ENCODE results near the gene SGPP1.
"Not testable (repeated sequence)": the region's sequence is repeated elsewhere in the genome, so short reads cannot be mapped to it uniquely, and the experiment has no call there.

SGPP1 gene

DNA sequence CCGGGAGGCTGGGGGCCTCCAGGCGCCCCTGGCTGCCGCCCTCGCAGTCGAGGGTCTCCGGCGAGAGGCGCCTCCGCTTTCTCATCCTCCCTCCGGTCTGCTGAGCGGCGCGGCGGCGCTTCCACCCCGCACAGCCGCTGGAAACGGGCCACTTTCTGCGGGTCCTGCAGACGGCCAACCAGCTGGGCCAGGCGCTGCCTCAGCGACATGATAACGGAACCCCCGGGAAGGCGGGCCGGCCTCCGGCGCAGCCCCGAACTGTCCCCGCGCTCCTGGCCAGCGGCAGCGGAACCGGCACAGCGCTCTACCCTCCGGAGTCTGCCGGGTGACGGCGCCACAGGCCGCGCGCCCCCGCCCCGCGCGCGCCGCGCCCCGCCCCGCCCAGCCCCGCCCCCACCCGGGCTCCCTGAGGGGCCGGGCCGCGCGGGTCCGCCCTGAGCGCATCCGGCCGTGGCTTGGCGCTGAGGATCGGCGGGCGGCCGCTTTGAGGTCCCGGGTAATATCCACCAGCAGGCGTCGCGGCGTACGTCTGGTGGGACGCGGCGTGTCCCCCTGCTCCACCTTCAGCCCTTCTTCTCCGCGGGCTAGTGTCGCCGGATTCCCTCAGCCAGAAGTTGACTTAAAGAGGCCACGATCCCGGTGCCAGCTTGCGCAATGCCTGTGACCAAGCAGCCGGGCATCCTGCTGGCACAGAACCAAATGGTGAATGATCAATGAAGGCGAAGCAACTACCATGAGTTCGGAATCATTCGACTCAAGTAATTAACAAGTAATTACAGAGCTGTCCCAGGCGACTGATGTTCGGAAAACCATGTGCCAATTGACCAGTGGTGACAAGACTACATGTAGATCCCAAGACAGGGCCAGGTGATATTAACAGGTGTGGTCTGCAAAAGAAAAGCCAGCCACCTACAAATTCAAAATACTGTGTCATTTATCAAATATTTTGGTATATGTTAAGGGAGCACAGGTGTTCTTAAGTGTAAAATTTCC lies at the start of gene SGPP1:
Gene SGPP1, minus strand, starts transcription at position 330 of the 993 bp plus-strand sequence. Its CDS starts 121 bp downstream, at position 209.
- in situ Hi-C loops (cut with HindIII; ENCODE audit: low sequenced_read_pairs), result loop anchor here (5.0 kb wide), 1 partner anchor 46 kb away; no protein-coding TSS in a partner anchor

DNA sequence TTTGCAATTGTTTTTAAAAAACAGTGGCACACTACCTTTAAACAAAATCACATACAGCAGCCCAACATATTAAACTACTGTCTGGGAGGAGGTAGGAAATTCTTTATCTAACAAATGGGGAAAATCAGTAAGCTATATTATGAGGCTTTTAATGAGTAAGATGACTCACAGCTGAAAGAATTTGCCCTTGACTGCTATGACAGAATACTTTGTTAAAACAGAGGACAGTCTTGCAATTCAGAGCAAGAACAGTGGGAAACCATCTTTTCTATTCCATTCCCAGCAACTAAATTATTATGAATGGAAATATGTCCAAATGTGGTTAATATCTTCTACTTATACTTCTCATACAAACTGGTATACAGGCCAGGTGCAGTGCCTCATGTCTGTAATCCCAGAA lies 49.2 kb upstream of the SGPP1 start:
- in situ Hi-C loops (cut with HindIII; ENCODE audit: low sequenced_read_pairs), result no loop called here

DNA sequence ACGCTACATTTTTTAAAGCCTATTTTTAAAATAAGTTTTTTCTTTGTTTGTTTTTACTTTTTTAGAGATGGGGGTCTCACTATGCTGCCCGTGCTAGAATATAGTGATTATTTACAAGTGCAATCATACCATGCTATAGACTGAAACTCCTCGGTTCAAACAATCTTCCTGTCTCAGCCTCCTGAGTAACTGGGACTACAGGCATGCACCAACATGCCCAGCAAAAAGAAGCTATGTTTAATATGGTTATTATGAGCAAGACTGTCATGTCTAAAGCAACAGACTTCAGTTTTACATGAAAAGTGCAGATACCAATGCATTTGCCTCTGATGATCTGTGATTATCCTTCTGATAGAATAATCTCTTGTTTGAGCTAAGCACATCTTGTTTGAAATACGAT lies 45.6 kb upstream of the SGPP1 start:
- in situ Hi-C loops (cut with HindIII; ENCODE audit: low sequenced_read_pairs), result no loop called here

DNA sequence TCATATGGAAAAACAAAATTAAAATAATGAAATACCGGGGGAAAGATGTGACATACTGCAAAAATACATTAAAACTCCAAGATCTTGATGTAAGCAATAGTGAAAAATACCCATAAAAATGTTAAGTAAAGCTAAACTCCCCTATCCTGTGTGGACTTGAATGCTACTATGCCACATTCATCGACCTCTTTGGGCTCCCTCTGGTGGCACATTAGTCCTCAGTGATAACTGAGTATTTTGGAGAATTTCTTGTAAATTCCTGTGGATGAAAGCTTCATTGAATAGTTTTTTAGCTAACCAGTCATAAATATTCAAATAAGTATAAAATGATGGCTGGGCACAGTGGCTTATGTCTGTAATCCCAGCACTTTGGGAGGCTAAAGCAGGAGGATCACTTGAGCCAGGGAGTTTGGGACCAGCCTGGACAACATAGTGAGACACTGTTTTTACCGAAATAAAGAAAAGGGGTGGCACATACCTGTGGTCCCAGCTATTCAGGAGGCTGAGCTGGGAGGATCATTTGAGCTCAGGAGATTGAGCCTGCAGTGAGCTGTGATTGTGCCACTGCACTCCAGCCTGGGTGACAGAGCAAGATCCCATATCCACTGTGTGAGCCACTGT lies 42.4 kb upstream of the SGPP1 start:
- in situ Hi-C loops (cut with HindIII; ENCODE audit: low sequenced_read_pairs), result no loop called here

DNA sequence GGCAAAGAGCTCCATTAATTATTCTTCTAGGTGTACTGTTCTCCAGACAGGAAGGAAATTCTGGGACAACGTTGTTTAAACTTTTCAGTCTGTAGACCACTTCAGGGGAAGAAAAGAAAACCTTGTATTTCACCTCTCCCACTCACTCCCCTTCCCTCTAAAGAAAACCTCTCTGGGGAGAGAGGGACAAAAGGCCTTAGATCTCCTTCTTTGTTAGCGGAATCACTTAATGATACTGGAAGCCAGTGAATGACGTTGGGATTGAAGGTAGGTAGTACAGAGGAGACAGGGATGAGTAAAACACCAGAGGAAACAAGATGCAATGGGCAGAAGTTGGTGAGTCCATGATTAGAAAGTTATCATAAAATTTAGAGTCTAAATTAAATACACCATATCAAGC lies 38.7 kb upstream of the SGPP1 start:
- in situ Hi-C loops (cut with HindIII; ENCODE audit: low sequenced_read_pairs), result no loop called here

GRCh38 chr14:63764620-63765139 lies 36.8 kb upstream of the SGPP1 start:
- in situ Hi-C loops (cut with HindIII; ENCODE audit: low sequenced_read_pairs), result no loop called here

GRCh38 chr14:63764103-63764502 lies 36.2 kb upstream of the SGPP1 start:
- in situ Hi-C loops (cut with HindIII; ENCODE audit: low sequenced_read_pairs), result no loop called here

DNA sequence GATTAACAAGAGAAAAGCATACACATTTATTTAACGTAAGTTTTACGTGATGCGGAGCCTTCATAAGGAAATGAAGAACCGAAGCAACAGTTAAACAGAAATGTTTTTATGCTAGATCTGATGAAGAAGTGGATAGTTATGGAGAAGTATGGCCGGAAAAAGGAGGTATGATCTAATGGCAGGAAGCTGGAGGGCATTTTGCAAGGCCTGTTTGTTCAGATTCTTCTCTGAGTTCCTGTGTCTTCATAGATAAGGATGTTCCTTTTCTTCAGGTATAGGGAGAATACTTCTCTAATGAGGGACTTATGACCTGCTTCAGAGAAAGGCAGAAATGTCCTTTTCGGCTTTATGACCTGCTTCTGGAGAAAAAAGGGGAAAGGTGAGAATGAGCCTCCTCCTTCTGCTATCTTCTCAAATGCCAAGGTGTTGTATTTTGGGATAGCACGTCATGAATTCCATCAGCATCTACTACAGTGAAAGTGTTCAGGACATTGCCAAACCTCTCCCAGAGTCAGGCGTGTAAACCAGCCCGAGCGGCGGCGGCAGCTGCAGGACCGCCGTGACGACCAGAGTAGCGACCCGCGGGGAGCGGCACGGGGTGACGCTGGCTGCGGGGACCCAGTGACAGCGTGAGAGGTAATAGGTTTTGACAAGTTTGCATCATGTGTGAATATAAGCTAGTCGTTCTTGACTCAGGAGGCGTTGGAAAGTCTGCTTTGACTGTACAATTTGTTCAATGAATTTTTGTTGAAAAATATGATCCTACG lies 33.7 kb upstream of the SGPP1 start:
- in situ Hi-C loops (cut with HindIII; ENCODE audit: low sequenced_read_pairs), result no loop called here

DNA sequence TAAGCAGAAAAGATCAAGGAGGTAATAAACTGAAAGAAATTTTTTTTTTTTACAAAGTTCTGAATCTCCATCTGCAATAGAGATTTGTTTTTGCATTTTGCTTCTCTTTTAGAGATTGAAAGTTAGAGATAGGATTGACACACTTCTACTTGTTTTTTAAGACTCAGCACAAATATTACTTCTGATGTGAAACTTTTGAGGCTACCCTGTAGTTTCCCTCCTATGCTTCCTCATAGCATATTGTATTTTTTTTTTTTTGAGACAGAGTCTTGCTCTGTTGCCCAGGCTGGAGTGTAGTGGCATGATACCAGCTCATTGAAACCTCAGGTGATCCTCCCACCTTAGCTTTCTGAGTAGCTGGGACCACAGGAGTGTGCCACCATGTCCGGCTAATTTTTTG lies 32.1 kb upstream of the SGPP1 start:
- in situ Hi-C loops (cut with HindIII; ENCODE audit: low sequenced_read_pairs), result no loop called here

DNA sequence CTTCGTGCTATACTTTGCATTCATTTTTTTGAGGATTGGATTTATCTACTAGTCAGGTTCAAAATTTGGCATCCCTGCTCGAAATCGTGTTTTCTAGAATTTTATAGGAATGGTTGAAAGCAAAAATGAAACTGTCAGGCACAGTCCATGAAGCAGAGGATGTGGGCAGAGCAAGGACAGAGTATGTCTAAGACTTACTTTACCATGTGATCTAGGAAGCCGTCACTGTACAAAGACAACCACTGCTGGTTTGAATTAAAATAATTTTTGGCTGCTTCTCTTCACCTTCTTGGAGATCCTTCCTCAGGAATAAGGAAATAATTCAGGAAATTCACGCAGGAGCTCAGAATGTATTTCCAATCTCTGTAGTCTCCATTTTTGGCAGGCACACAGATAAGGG lies 31.6 kb upstream of the SGPP1 start:
- in situ Hi-C loops (cut with HindIII; ENCODE audit: low sequenced_read_pairs), result no loop called here

DNA sequence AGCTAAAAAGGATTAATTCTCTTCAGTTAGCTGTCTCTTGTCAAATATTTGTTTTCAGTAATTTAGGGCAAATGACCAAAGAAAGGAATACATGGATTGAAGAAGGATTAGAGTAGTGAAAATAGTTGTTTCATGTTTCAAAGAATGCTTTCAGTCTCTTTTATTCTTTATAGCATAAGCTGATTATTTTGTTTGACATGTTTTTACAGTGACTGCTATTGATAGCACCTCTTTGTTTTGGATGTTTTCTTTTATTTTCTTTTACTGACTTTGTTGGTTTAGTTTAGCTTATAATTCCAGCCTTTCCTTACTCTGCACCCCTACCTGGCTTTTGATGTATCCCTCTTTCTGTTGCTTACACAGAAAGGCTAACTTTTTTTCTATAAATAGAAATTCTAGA lies 29.3 kb upstream of the SGPP1 start:
- in situ Hi-C loops (cut with HindIII; ENCODE audit: low sequenced_read_pairs), result no loop called here

DNA sequence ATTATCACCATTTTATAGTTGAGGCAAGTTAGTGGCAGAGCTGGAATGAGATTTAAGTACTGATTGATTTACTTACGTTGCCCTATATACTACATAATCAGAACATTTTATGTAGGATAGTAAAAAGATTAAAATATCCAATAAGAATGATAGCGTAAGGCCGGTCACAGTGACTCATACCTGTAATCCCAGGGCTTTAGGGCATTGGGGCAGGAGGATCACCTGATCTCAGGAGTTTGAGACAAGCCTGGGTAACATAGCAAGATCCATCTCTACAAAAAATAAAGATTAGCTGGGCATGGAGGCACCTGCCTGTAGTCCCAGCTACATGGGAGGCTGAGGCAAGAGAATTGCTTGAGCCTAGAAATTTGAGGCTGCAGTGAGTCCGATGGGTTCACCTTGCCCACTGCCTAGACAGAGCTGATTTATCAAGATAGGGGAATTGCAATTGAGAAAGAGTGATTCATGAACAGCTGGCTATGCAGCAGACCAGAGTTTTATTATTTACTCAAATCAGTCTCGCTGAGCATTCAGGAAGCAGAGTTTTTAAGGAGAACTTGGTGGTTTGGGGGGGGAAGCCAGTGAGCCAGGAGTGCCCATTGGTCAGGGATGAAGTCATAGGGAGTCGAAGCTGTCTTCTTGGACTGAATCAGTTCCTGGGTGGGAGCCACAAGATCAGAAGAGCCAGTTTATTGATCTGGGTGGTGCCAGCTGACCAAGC lies 24.7 kb upstream of the SGPP1 start:
- in situ Hi-C loops (cut with HindIII; ENCODE audit: low sequenced_read_pairs), result no loop called here

DNA sequence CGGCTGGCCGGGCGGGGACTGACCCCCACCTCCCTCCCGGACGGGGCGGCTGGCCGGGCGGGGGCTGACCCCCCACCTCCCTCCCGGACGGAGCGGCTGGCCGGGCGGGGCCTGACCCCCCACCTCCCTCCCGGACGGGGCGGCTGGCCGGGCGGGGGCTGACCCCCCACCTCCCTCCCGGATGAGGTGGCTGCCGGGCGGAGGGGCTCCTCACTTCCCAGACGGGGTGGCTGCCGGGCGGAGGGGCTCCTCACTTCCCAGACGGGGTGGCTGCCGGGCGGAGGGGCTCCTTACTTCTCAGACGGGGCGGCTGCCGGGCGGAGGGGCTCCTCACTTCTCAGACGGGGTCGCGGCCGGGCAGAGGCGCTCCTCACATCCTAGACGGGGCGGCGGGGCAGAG lies 23.2 kb upstream of the SGPP1 start:
- in situ Hi-C loops (cut with HindIII; ENCODE audit: low sequenced_read_pairs), result not testable (repeated sequence)

- in situ Hi-C loops (cut with HindIII; ENCODE audit: low sequenced_read_pairs), result no loop called here
These were observed 20.0 kb upstream of the SGPP1 start for GRCh38 chr14:63747846-63748245.

DNA sequence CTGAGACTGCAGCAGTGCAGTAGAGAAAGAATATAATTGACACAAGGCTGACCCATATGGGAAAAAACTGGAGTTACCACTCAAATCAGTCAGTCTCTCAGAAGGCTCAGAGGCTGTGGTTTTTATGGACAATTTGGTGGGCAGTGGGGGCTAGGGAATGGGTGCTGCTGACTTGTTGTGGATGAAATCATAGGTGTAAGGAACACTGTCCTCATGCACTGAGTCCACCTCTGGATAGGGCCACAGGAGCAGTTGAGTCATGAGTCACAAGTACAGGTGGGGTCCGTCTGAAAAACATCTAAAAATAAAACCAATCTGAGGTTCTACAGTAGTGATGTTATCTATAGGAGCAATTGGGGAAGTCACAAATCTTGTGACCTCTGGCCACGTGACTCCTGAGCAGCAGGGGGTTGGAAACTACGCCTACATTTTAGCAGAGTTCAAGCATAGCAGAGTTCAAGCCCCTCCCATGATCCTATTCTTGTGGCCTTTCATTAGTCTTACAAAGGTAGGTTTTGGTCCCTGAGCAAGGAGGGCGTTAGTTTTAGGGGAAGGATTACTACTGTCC lies 18.1 kb upstream of the SGPP1 start:
- in situ Hi-C loops (cut with HindIII; ENCODE audit: low sequenced_read_pairs), result no loop called here

DNA sequence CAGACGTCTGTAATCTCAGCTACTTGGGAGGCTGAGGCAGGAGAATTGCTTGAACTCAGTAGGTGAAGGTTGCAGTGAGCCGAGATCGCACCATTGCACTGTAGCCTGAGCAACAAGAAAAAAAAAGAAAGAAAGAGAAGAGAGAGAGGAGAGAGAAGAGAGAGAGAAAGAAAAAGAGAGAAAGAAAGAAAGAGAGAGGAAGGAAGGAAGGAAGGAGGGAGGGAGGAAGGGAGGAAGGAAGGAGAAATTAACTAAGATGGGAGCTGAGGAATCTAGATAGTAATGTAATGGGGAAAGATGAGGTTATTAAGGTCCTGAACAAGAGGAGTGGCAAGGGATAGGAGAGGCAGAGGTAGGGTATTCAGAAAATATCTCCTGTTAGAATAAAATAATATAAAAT lies 17.4 kb upstream of the SGPP1 start:
- in situ Hi-C loops (cut with HindIII; ENCODE audit: low sequenced_read_pairs), result no loop called here

DNA sequence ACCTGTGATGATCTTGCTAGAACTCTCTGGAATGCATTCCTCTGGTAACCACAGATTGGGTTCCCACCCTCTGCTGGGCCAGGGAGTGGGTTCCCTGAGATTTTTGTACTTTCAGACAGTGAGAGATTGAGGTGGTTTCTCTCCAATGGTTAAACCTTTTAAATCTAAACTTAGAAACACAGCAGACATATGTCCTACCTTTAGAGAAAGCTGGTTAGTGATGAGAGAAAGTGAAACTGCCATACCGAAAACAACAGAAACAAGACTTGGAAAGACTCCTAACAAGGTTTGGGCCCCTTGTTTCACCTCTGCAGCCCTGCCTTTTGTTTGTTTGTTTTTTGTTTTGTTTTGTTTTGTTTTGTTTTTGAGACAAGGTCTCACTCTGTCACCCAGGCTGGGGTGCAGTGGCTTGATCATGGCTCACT lies 9.7 kb upstream of the SGPP1 start:
- in situ Hi-C loops (cut with HindIII; ENCODE audit: low sequenced_read_pairs), result no loop called here

- in situ Hi-C loops (cut with HindIII; ENCODE audit: low sequenced_read_pairs), result no loop called here
These were observed 7.9 kb upstream of the SGPP1 start for GRCh38 chr14:63735720-63736119.

DNA sequence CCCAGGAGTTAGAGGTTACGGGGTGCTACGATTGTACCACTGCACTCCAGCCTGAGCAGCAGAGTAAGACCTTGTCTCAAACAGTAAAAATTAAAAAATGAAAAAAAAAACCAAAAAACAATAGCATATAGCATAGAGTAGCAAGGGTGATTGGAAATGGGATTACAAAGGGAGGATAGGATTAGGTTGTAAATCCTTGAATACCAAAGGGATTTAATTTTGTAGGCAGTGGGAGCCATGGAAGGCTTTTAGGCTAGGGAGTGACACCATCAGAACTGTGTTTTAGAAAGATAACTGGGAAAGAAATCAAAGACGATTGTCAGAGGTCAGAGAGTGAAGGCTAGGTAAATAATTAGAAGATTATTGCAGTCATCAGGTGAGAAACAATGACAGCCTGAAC lies 2.8 kb upstream of the SGPP1 start:
- in situ Hi-C loops (cut with HindIII; ENCODE audit: low sequenced_read_pairs), result no loop called here

GRCh38 chr14:63727231-63727735 lies 582 bp downstream of the SGPP1 start:
- in situ Hi-C loops (cut with HindIII; ENCODE audit: low sequenced_read_pairs), result loop anchor here (5.0 kb wide), 1 partner anchor 45 kb away; no protein-coding TSS in a partner anchor
